NK-92 (cell line): ENCODE results near the gene DEFB110.

Experiments used
- DNase-seq: peaks from one replicate; lab custom pipeline; 2025; ENCODE audit not compliant: unreplicated experiment; lab: John Stamatoyannopoulos, UW

The DEFB110 gene

DNA sequence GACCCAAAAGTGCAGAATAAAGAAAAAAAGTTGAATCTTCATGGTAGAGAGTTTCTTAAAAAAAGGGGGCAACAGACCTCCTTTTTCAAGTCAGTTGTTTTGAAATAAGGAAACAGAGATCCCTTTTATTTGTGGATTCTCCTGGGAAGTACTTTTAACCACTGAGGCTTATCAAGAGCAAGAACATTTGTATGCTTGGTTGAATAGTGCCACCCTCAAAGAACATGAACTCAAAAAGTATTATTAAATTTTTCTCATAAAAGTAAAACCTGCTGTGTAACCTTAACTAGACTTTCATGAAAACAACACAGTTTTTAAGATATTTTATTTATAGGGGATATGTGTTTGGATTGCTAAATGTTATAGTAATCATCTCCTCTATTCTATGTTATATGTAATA, at the start of gene DEFB110:
DEFB110 (minus strand) TSS at position 101 of the 400 bp plus-strand sequence; CDS start at position 42, 59 bp downstream.
- DNase-seq: no peak

DNA sequence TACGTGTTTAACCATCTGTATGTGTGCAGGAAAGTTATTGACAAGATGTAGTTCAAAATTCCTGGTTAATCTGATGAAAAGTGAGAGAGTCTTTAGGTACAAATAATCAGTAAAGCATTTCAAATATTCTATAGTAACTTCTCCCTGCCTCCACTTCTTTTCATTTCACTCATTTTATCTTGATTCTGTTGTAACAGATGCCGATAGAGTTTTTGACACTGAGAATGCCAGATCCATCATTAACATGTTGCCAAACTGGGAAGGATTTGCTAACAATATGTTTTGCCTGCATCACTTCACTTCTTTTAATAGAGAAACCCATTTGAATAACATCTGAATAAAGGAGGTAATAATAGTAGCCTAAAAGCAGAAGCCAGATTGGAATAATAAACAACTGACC, 48.3 kb upstream of the DEFB110 start:
- DNase-seq: no peak

DNA sequence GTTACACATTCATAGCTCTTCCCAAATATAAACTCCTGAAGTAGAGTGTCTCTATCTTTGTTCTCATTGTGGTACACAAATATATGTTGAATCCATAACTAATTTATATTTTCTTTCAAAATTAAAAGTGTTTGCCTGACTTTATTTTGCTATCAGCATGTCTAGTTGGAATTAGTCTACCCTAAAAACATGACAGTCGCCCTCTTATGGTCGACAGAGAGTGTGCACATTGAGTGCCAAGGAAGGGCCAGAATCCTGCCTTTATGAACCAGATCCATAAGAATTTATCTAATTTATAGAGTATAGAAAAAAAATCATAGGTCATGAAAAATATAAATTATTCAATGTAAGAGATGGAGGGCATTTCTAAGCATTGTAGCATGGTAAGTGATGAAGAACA, 40.3 kb upstream of the DEFB110 start:
- DNase-seq: no peak

DNA sequence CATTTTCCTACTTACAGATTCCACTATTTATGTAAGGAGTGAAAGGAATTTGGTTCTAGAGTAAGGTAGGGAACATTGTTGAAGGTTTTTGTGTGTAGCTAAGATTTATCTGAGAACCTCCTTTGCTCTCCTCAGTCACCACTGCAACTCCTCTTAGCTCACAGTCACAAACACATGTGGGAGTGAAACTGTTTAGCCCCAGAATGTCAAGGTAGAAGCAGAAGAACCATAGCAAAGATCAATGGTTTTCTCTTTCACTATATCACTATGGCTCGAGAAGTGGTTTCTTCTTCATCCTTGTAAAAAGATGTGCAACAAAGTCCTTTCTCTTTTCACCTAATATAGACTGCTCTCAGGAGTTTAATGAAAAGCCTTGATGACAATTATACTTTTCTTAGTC, 34.4 kb upstream of the DEFB110 start:
- no peak for DNase-seq

DNA sequence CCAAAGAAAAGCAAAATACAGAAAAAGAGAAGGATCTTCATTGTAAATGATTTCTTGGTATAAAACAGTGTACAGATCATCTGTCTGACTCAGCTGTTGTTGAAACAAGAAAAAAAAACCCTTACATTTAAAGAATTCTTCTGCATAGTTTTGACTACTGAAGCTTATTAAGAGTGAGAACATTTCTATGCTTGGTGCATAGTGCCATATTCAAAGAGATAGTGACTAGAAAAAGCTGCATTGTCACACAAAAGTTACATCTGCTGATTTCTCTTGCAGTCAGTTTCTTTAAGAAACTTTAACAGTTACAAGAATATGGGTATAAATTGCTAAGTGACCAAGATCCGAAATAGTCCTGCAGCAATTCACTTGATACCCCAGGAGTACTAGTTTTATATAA, 28.0 kb upstream of the DEFB110 start, which contains the start of gene DEFB112:
DEFB112 (minus strand) TSS at position 101 of the 400 bp plus-strand sequence; CDS start at position 41, 60 bp downstream.
- DNase-seq: no peak

DNA sequence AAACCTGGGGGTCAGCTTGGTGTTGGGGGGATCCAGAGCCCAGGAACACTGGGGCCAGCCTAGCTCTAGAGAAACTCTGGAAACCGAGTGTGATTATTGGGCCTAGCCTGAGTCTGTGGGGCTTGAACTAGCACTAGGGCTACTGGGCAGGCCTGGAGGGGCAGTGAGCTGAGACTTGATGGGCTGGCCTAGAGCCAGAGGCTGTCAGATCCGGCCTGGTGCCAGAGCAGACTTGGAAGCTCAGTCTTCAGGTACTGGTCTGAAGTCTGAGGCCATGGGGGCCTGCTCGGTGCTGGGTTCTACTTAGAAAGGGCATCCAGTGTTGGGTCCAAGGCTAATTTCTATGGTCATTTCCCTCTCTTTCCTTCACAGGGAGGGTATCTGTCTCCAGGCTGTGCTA, 25.2 kb upstream of the DEFB110 start:
- no peak for DNase-seq

DNA sequence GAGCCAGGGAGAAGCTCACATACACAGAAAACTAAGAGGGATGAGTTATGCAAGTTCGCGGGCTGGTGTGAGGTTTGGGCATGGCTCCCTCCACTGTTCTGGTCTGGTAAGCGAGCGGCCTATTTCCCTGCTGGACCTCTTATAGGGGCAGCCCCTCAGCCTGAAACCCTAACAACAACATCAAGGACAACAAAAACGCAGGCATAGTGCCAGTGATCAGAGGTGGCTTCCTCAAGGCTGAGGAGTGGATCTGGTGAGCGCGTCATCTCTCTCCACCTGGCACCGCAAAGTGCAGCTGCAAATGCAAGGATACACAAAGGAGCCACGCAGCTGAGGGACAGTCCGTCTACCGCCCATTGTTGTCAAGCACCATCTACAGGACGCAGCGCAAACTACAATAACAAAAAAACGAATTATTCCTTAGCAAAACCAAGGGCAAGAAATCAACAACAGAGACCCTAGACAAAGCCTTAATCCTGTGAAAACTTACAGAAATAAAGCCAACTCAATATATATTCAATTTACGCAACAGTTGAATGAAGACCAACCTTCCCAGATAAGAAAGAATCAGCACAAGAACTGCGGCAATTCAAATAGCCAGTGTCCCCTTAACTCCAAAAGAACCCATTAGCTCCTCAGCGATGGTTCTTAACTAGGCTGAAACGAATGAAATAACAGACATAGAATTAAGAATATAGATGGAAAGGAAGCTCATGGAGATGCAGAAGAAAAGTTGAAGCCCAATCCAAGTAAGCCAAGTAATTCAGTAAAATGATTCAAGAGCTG, 9.2 kb upstream of the DEFB110 start:
- DNase-seq: no peak

DNA sequence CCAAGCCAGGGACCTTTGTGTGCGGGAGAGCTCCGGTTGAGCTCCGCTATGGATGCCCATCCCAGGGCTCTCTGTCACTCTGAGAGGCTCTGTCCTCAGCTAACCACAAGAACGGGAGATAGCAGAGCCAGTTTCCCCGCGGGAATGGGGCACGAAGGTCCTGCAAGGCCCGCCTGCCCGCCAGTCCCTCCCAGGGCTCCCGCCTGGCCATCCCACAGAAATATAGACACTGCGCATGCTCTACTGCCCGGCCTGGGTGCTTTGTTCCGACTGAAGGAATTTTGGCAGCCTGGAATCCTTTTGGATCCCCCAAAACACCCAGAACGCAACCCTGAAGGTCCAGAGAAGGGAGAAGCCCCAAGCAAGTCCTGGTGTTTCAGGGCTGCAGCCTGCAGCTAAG, 8.6 kb upstream of the DEFB110 start:
- DNase-seq: no peak

DNA sequence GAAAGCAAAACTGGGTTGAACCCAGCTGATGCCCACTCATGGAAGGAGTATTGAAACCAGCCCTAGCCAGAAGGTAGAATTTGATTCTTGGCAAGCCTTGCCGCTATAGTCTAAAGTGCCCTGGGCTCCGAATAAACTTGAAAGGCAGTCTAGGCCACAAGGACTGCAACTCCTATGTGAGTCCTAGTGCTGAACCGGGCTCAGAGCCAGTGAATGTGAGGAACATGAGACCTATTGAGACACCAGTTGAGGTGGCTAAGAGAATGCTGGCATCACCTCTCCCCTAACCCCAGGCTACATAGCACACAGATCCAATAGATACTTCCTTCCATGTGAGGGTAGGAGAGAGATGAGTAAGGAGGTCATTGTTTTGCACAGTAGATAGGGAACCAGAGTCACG, 3.5 kb upstream of the DEFB110 start:
- no peak for DNase-seq

DNA sequence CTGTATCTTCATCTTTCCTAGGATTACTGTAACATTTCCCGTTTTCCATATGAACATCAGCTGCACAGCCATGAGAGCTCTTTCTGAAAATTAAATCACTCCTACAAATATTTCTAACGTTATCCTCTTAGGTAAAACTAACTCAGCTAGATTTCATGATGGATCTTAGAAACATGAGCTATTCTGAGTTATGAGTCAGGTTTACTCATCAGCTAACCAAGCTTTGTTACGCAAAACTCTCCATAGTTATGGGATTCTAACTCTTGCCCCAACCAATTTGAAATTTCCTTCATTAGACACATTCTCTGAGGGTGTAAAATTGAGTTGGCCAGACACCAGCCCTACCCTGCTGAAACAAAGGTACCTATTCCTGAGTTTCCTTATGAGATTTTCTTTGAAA, 14.0 kb downstream of the DEFB110 start:
- DNase-seq: no peak

DNA sequence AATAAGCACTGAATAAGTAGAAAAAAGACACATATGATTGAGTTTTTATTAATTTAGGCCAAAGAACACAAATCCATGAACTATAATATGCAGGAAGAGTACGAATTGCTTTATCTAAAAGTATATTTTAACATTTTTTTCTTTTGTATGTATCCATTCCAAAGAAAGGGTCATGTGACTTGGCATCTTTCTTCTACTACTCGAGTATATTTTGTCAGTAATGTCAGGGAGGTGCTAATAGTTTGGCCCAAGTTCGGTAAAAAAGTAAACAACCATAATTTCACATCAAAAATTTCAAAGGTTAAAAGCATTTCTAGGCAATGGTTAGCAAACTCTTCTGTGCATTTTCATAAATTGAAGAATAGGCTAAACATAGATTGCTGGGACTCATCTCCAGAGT, 18.7 kb downstream of the DEFB110 start:
- no peak for DNase-seq

DNA sequence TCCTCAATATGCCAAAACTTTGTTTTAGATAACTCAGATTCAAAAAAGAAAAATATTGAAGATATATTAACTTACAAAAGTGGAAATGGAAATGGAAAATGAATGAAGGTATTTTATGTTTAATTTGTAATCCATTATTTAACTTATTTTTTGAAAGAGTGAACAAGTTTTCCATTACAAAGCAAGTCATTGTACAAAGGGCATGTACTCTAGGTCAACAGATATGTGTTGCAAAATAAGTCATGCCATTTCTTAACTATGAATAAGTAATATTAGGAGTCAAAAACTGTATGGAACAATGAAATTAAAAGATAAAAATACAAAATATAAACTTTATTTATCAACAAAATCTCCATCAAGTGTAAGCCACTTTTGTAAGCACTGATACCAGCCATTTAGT, 26.5 kb downstream of the DEFB110 start:
- no peak for DNase-seq

DNA sequence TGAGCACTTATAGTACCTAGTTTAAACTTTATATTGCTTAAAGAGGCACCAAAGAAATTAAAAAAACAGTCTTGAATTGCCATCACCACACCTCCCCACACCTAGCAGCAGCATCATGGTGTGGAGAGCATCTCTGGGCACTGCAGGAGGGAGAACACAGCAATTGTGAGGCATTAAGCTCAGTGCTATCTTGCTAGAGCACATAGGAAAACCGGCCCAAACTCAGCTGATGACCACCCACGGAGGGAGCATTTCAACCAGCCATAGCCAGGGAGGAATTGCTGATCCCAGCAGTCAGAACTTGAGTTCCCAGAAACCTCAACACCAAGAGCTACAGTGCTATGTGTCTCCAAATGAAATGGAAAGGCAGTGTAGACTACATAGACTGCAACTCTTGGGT, 32.9 kb downstream of the DEFB110 start:
- no peak for DNase-seq

DNA sequence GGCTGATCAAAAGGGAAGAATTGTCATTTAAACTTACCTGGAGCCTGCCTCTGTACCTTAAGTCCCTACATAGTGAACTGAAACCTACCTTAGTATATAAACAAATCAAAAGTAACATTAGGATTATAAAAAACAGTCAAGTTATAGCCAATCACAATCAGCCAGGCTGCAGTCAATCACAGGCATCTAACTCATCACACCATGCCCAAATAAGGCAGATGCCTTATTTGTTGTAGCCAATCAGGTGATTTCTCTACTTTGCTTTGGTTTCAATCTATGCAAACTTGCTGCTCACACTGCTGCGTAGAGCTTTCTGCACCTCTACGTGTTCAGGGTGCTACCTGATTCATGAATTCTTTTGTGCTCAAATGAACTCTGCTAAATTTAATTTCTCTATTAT, 34.0 kb downstream of the DEFB110 start:
- DNase-seq: no peak

DNA sequence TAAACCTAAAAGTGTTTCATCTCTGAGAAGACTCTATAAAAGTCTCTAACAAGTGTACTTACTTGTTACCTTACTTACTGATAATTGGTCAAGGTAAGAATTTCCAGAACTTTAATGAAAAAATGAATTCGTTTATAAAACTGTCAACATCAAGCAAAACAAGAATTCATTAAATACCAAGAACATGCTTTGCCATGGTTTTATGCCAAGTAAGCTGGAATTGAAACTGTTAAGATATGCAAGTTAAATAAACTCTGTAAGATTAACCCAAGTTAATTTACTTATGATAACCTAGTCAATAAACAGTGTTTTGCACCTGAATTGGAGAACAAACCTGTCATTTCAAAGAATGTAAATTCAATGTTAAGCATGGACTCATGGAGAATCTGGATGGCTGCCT, 35.2 kb downstream of the DEFB110 start:
- no peak for DNase-seq

DNA sequence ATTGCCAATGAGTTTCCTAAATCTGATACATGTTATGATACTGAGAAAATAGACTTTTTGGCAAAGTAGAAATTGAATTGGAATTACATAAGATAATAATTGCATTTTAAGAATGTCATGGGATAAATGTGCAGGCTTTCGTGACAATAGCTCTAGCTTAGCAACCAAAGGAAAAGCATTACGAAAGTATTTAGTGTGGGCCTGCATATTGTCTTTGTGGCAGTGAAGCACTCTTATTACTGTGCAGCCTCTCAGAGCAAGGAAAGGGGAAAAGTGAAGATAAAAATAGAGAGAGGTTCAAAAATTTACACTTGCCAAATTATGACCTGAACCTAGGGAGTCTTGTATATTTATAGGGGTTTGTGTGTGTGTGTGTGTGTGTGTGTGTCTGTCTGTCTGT, 39.7 kb downstream of the DEFB110 start:
- DNase-seq: no peak

DNA sequence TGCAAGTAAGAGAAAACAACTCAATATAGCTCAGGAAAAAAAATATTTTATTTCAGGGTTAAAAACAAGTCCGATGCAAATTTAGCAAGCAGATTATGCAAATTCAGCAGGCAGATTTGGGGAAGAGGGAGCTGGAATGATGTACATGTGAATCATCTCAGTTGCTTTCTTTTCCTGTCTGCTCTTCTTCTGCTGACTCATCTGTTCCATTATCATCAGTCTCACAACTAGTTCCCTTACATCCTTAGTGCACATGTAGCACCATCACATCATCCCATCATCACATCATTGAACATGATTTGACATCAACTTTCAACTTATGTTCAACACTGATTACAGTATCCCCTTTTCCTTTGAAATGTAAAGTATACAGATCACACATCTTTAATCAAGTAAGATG, 40.9 kb downstream of the DEFB110 start:
- no peak for DNase-seq

DNA sequence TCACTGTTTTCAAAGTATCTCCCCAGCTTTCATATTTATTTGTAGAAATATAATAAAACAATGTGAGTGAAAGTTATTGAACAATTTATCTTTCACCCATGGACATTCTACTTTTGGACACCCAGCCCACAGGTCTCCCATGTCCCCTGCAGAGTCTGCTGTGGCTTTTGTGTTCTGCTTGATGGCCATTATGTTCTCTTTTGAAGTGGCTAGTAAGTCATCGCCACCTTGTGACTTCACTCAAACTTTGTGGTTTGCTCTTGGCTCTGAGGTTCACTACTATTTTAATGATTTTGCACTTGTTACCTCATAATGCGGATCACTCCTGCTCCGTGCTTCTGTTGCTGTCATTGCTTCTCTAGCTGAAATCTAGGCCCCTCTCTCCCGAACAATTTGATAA, 42.2 kb downstream of the DEFB110 start:
- no peak for DNase-seq

DNA sequence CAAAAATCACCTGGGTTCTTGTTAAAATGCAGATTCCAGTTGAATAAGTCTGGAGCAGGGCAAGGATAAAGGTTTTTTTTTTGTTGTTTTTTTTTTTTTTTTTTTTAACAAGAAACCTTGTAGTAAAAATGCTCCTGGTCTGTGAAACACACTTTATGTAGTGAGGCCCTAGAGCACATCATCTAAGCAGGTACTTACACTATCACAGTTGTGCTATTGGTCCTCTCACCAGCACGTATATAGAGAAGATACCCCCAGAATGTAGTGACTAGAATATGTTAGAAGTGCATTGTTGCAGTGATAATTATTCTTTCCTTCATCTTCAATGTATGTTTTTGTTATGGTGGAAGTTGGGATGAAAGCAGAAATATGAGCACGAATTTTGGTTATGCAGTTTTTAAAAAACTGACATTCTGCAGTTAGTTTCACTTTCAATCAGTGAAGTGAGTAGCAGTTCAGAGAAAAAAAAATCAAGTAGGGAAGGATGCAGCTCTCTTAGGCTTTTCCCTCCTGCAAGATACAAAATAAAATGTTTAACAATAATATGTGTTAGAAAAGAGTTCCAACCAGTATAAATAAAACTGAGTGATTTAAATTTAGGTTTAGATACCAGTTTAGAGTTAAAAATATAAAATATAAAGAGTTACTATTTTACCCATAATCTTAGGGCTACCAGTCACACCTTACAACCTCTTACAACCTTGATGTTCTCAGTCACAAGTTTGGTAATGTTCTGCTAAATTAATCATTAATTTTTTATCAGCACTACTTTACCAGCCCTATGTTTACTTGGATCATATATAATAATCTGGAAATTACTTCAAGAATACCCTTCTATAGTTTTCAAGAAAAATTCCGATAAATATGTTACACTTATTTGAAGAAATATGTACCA, 43.2 kb downstream of the DEFB110 start:
- no peak for DNase-seq

DNA sequence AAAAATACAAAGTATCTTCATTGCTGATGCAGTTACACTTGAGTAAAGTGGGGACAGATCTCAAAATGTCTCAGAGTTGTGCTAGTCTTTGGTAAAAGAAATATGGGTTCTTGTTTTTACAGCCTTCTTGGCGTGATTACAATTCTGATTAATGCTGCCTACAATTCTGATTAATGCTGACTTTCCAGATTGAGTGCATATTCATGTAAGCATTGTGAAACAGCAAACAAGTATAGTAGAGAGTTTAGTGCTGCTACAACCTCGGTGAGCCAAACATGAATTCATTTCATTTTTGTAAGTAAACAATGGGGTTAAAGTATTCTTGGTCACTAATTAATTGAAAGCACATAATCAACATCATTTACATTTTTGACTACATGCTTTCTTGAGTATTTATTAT, 52.2 kb downstream of the DEFB110 start, which contains the start of gene DEFB113:
DEFB113 (minus strand) TSS at position 21 of the 400 bp plus-strand sequence; CDS start at position 21, 0 bp downstream.
- DNase-seq: no peak
